Measurements from ENCODE around the gene LRRC71. TPM values are rescaled to one million over a fixed set of nuclear protein-coding genes. Genes with fewer than 3 reads are reported as not detected.

The LRRC71 gene
- total and polyA plus RNA-seq, 2 of the 8 experiments (the other 6 are each of a cell fraction or from before 2014, with no cell fraction given), result 0.05 TPM; not detected in 1

DNA sequence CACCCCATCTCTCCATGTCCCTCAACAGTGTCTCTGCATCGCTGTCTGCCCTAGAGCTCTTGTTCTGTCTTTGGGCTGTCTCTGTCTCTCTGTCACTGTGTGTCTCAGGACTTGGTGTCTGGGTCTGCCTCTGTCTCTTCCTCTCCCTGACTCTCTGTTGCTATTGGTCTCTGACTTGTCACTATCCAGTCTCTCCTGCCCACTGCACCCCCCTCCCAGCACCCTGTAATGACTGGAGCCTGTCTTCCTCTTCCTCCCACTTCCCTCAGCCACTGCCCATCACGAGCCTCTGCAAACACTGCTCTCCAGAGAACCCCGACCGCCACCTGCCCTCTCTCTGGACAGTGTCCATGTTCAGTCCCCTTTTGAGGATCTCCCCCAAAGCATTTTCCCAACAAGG is 14.8 kb upstream of the LRRC71 start (continued):
- TF ChIP-seq, protein P1, sequence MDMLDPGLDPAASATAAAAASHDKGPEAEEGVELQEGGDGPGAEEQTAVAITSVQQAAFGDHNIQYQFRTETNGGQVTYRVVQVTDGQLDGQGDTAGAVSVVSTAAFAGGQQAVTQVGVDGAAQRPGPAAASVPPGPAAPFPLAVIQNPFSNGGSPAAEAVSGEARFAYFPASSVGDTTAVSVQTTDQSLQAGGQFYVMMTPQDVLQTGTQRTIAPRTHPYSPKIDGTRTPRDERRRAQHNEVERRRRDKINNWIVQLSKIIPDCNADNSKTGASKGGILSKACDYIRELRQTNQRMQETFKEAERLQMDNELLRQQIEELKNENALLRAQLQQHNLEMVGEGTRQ (IDR thresholded peaks at IDR 0.05; ENCODE audit: low read length), result no peak
- no peak for TF ChIP-seq BRCA1 (IDR thresholded peaks at IDR 0.05; ENCODE audit: low read depth, low read length)
- TF ChIP-seq, protein P2, sequence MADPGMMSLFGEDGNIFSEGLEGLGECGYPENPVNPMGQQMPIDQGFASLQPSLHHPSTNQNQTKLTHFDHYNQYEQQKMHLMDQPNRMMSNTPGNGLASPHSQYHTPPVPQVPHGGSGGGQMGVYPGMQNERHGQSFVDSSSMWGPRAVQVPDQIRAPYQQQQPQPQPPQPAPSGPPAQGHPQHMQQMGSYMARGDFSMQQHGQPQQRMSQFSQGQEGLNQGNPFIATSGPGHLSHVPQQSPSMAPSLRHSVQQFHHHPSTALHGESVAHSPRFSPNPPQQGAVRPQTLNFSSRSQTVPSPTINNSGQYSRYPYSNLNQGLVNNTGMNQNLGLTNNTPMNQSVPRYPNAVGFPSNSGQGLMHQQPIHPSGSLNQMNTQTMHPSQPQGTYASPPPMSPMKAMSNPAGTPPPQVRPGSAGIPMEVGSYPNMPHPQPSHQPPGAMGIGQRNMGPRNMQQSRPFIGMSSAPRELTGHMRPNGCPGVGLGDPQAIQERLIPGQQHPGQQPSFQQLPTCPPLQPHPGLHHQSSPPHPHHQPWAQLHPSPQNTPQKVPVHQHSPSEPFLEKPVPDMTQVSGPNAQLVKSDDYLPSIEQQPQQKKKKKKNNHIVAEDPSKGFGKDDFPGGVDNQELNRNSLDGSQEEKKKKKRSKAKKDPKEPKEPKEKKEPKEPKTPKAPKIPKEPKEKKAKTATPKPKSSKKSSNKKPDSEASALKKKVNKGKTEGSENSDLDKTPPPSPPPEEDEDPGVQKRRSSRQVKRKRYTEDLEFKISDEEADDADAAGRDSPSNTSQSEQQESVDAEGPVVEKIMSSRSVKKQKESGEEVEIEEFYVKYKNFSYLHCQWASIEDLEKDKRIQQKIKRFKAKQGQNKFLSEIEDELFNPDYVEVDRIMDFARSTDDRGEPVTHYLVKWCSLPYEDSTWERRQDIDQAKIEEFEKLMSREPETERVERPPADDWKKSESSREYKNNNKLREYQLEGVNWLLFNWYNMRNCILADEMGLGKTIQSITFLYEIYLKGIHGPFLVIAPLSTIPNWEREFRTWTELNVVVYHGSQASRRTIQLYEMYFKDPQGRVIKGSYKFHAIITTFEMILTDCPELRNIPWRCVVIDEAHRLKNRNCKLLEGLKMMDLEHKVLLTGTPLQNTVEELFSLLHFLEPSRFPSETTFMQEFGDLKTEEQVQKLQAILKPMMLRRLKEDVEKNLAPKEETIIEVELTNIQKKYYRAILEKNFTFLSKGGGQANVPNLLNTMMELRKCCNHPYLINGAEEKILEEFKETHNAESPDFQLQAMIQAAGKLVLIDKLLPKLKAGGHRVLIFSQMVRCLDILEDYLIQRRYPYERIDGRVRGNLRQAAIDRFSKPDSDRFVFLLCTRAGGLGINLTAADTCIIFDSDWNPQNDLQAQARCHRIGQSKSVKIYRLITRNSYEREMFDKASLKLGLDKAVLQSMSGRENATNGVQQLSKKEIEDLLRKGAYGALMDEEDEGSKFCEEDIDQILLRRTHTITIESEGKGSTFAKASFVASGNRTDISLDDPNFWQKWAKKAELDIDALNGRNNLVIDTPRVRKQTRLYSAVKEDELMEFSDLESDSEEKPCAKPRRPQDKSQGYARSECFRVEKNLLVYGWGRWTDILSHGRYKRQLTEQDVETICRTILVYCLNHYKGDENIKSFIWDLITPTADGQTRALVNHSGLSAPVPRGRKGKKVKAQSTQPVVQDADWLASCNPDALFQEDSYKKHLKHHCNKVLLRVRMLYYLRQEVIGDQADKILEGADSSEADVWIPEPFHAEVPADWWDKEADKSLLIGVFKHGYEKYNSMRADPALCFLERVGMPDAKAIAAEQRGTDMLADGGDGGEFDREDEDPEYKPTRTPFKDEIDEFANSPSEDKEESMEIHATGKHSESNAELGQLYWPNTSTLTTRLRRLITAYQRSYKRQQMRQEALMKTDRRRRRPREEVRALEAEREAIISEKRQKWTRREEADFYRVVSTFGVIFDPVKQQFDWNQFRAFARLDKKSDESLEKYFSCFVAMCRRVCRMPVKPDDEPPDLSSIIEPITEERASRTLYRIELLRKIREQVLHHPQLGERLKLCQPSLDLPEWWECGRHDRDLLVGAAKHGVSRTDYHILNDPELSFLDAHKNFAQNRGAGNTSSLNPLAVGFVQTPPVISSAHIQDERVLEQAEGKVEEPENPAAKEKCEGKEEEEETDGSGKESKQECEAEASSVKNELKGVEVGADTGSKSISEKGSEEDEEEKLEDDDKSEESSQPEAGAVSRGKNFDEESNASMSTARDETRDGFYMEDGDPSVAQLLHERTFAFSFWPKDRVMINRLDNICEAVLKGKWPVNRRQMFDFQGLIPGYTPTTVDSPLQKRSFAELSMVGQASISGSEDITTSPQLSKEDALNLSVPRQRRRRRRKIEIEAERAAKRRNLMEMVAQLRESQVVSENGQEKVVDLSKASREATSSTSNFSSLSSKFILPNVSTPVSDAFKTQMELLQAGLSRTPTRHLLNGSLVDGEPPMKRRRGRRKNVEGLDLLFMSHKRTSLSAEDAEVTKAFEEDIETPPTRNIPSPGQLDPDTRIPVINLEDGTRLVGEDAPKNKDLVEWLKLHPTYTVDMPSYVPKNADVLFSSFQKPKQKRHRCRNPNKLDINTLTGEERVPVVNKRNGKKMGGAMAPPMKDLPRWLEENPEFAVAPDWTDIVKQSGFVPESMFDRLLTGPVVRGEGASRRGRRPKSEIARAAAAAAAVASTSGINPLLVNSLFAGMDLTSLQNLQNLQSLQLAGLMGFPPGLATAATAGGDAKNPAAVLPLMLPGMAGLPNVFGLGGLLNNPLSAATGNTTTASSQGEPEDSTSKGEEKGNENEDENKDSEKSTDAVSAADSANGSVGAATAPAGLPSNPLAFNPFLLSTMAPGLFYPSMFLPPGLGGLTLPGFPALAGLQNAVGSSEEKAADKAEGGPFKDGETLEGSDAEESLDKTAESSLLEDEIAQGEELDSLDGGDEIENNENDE (IDR thresholded peaks at IDR 0.05; ENCODE audit: insufficient replicate concordance, low read length), result no peak
- no peak for TF ChIP-seq SIN3A (conservative IDR thresholded peaks at IDR 0.05 in 1 of 2, IDR thresholded peaks at IDR 0.05 in 1 of 2; ENCODE audit: low read depth in 1 of 2, low read length in 2 of 2)
- no peak for TF ChIP-seq CTBP2 (IDR thresholded peaks at IDR 0.05; ENCODE audit: borderline replicate concordance, insufficient read depth, insufficient read length, low read length)
- TF ChIP-seq, protein P3, sequence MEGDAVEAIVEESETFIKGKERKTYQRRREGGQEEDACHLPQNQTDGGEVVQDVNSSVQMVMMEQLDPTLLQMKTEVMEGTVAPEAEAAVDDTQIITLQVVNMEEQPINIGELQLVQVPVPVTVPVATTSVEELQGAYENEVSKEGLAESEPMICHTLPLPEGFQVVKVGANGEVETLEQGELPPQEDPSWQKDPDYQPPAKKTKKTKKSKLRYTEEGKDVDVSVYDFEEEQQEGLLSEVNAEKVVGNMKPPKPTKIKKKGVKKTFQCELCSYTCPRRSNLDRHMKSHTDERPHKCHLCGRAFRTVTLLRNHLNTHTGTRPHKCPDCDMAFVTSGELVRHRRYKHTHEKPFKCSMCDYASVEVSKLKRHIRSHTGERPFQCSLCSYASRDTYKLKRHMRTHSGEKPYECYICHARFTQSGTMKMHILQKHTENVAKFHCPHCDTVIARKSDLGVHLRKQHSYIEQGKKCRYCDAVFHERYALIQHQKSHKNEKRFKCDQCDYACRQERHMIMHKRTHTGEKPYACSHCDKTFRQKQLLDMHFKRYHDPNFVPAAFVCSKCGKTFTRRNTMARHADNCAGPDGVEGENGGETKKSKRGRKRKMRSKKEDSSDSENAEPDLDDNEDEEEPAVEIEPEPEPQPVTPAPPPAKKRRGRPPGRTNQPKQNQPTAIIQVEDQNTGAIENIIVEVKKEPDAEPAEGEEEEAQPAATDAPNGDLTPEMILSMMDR (IDR thresholded peaks at IDR 0.05; ENCODE audit: control extremely low read depth in 1 of 3, insufficient read depth in 1 of 3, low read depth in 1 of 3, low read length in 3 of 3), result no peak
- no peak for TF ChIP-seq BACH1 (IDR thresholded peaks at IDR 0.05; ENCODE audit: low read length)
